RWPE2 (cell line): Measurements from ENCODE around the gene CA5B.
"Not testable (repeated sequence)": the region's sequence is repeated elsewhere in the genome, so short reads cannot be mapped to it uniquely, and the experiment has no call there.

ENCODE experiments used
- ATAC-seq: fragments of 200-7000 bp; cut with Tn5 transposase; 3 replicates; pipeline ENCODE4 v1.9.1; 2021; ENCODE audit warnings: low read depth
- DNase-seq: peaks from one replicate; pipeline ENCODE4 v3.0.0-alpha.2; 2020; ENCODE audit warnings: low spot score
- H3K27ac ChIP-seq: fragments of 450-650 bp; 2 replicates; pipeline ENCODE4 v1.5.1; 2017; ENCODE audit warnings: mild to moderate bottlenecking; ENCODE audit not compliant: poor library complexity, severe bottlenecking
- H3K27me3 ChIP-seq: fragments of 250-450 bp; sonication (Bioruptor Pico); 2 replicates; pipeline ENCODE4 v1.5.1; 2021; ENCODE audit warnings: mild to moderate bottlenecking, moderate library complexity; ENCODE audit not compliant: insufficient read depth, poor library complexity, severe bottlenecking
- H3K36me3 ChIP-seq: fragments of 250-450 bp; sonication (Bioruptor Pico); 2 replicates; pipeline ENCODE4 v1.5.1; 2020; ENCODE audit warnings: low read depth, mild to moderate bottlenecking, moderate library complexity
- H3K4me1 ChIP-seq: fragments of 250-450 bp; sonication (Bioruptor Pico); 2 replicates; pipeline ENCODE4 v1.5.1; 2021; ENCODE audit warnings: mild to moderate bottlenecking, moderate library complexity; ENCODE audit not compliant: insufficient read depth, poor library complexity, severe bottlenecking
- H3K4me3 ChIP-seq: fragments of 250-450 bp; sonication (Bioruptor Pico); 2 replicates; pipeline ENCODE4 v1.5.1; 2021; ENCODE audit warnings: mild to moderate bottlenecking, moderate library complexity; ENCODE audit not compliant: severe bottlenecking
- H3K9me3 ChIP-seq: fragments of 250-450 bp; sonication (Bioruptor Pico); 2 replicates; pipeline ENCODE4 v1.5.1; 2021; ENCODE audit warnings: mild to moderate bottlenecking, moderate library complexity; ENCODE audit not compliant: severe bottlenecking
- CTCF ChIP-seq: fragments of 450-650 bp; IDR thresholded peaks from one replicate; pipeline ENCODE4 v1.5.1; 2017; ENCODE audit warnings: mild to moderate bottlenecking, moderate library complexity; ENCODE audit not compliant: poor library complexity, severe bottlenecking

Gene CA5B

GRCh38 chrX:15744181-15744867, 6.3 kb downstream of the CA5B start:
- Histone ChIP-seq H3K4me3 (no peak overlapping the region), H3K9me3 (no peaks in the 10 kb centered on the region), H3K27me3 (no peaks in the 10 kb centered on the region), H3K27ac (no peak overlapping the region), H3K4me1 (peaks cover 3% of the 10 kb centered on the region), H3K36me3 (no peaks in the 10 kb centered on the region)
- DNase-seq (no peak), ATAC-seq (no peak)
- no peak for TF ChIP-seq CTCF

GRCh38 chrX:15745179-15745578, 7.1 kb downstream of the CA5B start:
- ATAC-seq (no peak), DNase-seq (no peak)
- no peaks in the 10 kb centered on the region for H3K9me3 ChIP-seq
- no peak for TF ChIP-seq CTCF
- no peaks in the 10 kb centered on the region for H3K27me3 ChIP-seq
- peaks cover 1% of the 10 kb centered on the region for H3K4me1 ChIP-seq
- H3K27ac ChIP-seq, result no peak overlapping the region
- no peaks in the 10 kb centered on the region for H3K36me3 ChIP-seq
- no peak overlapping the region for H3K4me3 ChIP-seq

- H3K36me3 ChIP-seq, H3K27me3 ChIP-seq, H3K27ac ChIP-seq, H3K4me3 ChIP-seq, H3K9me3 ChIP-seq, ATAC-seq, H3K4me1 ChIP-seq, DNase-seq: not testable (repeated sequence)
Observed at GRCh38 chrX:15746651-15747050, 8.6 kb downstream of the CA5B start.

- no peak for DNase-seq
- no peak for TF ChIP-seq CTCF
Observed at GRCh38 chrX:15747626-15748173, 9.6 kb downstream of the CA5B start.

GRCh38 chrX:15748841-15749240, 10.8 kb downstream of the CA5B start:
- ATAC-seq, result no peak
- no peaks in the 10 kb centered on the region for H3K4me1 ChIP-seq
- H3K36me3 ChIP-seq, result no peaks in the 10 kb centered on the region
- no peak for TF ChIP-seq CTCF
- DNase-seq, result no peak
- no peak overlapping the region for H3K27ac ChIP-seq
- H3K27me3 ChIP-seq, result no peaks in the 10 kb centered on the region
- H3K9me3 ChIP-seq, result no peaks in the 10 kb centered on the region
- H3K4me3 ChIP-seq, result no peak overlapping the region

More at GRCh38 chrX:15747626-15748173, 9.6 kb downstream of the CA5B start:
- no peak for ATAC-seq
- H3K4me1 ChIP-seq, result no peaks in the 10 kb centered on the region
- H3K27ac ChIP-seq, result no peak overlapping the region
- no peak overlapping the region for H3K4me3 ChIP-seq
- no peaks in the 10 kb centered on the region for H3K27me3 ChIP-seq
- H3K36me3 ChIP-seq, result no peaks in the 10 kb centered on the region
- no peaks in the 10 kb centered on the region for H3K9me3 ChIP-seq
